ENCODE results near the gene TXNRD2.

DNA sequence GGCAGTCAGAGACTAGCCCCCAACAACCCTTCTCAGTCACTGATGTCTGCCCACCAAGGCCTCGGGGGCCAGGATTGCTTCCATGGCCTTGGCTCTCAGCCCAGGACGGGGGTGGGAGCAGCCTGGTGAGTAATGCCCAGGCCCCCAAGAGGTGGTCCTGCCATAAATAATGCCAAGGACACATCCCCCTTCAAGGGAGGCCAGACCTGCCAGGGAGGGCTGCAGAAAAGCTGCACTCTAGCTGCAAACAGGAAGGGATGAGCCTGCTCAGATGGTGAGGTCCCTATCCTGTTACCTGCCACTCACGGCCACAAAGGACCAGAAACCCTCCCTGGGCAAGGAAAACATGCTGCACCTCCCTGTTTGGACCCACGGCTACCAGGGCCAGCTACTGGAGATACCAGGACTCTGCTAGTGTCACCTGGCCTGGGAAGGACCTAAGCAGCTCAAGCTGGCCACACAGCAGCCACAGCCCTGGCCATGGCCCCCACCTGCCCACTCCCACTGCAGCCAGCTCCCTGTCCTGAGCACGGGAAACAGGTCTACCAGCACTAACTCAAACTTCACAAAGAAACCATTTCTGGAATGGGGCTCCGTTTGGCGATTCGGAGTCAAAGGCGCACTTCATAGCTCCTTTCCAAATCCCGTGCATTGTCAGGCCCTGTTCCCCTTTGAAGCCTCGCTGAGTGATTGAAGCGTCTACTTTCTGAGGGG lies 99.1 kb downstream of the TXNRD2 start:
- TF ChIP-seq GATA2 (IDR thresholded peaks at IDR 0.05; ENCODE audit: low read depth, low read length): no peak
- no peak for TF ChIP-seq GATA3 (IDR thresholded peaks at IDR 0.05; ENCODE audit: low read depth, low read length)
